Activated T-cell treated with anti-CD3 and anti-CD28 coated beads, Interleukin-2, amount 50 U/mL, for 1 hour (primary cell): ENCODE data around the gene DNAJA2.
"Not testable (repeated sequence)": the region's sequence is repeated elsewhere in the genome, so short reads cannot be mapped to it uniquely, and the experiment has no call there.

ENCODE experiments used
- DNase-seq: peaks from one replicate; pipeline ENCODE4 v3.0.0-alpha.2; 2020

DNAJA2 gene

GRCh38 chr16:46973207-46973995, at the start of gene DNAJA2:
Gene DNAJA2 (minus strand): TSS chr16:46973674. CDS start chr16:46973572, 102 bp downstream.
- DNase-seq, result peak; percentile 96

GRCh38 chr16:47019568-47019967, 46.1 kb upstream of the DNAJA2 start:
- no peak for DNase-seq

GRCh38 chr16:47018223-47018891, 44.9 kb upstream of the DNAJA2 start:
- peak; percentile 31 for DNase-seq

GRCh38 chr16:47017636-47018035, 44.2 kb upstream of the DNAJA2 start:
- DNase-seq, result no peak

GRCh38 chr16:47016700-47017133, 43.2 kb upstream of the DNAJA2 start:
- no peak for DNase-seq

GRCh38 chr16:47013910-47014309, 40.4 kb upstream of the DNAJA2 start:
- DNase-seq, result no peak

- DNase-seq, result no peak
These were observed 39.7 kb upstream of the DNAJA2 start for GRCh38 chr16:47013172-47013571.

- not testable (repeated sequence) for DNase-seq
These were observed 37.3 kb upstream of the DNAJA2 start for GRCh38 chr16:47010812-47011211.

- no peak for DNase-seq
These were observed 35.1 kb upstream of the DNAJA2 start for GRCh38 chr16:47008612-47009011.

- DNase-seq, result no peak
These were observed 34.7 kb upstream of the DNAJA2 start for GRCh38 chr16:47008174-47008573.

- DNase-seq, result no peak
These were observed 31.2 kb upstream of the DNAJA2 start for GRCh38 chr16:47004652-47005051.

GRCh38 chr16:47000066-47000465, 26.6 kb upstream of the DNAJA2 start:
- DNase-seq, result not testable (repeated sequence)

GRCh38 chr16:46997844-46998243, 24.4 kb upstream of the DNAJA2 start:
- no peak for DNase-seq

GRCh38 chr16:46996952-46997458, 23.5 kb upstream of the DNAJA2 start:
- DNase-seq, result no peak

GRCh38 chr16:46996391-46996790, 22.9 kb upstream of the DNAJA2 start:
- DNase-seq, result no peak

GRCh38 chr16:46991729-46992704, 18.5 kb upstream of the DNAJA2 start:
- DNase-seq, result no peak

- no peak for DNase-seq
These were observed 13.4 kb upstream of the DNAJA2 start for GRCh38 chr16:46986896-46987295.

GRCh38 chr16:46986438-46986837, 13.0 kb upstream of the DNAJA2 start:
- no peak for DNase-seq

GRCh38 chr16:46982335-46982734, 8.9 kb upstream of the DNAJA2 start:
- DNase-seq, result no peak

GRCh38 chr16:46980926-46981325, 7.5 kb upstream of the DNAJA2 start:
- DNase-seq, result no peak

GRCh38 chr16:46976550-46976949, 3.1 kb upstream of the DNAJA2 start:
- DNase-seq, result no peak

GRCh38 chr16:46975908-46976470, 2.5 kb upstream of the DNAJA2 start:
- DNase-seq, result no peak

- DNase-seq, result no peak
These were observed 1.7 kb upstream of the DNAJA2 start for GRCh38 chr16:46975165-46975564.
